Measurements from ENCODE around the gene TGFBI.

The TGFBI gene

DNA sequence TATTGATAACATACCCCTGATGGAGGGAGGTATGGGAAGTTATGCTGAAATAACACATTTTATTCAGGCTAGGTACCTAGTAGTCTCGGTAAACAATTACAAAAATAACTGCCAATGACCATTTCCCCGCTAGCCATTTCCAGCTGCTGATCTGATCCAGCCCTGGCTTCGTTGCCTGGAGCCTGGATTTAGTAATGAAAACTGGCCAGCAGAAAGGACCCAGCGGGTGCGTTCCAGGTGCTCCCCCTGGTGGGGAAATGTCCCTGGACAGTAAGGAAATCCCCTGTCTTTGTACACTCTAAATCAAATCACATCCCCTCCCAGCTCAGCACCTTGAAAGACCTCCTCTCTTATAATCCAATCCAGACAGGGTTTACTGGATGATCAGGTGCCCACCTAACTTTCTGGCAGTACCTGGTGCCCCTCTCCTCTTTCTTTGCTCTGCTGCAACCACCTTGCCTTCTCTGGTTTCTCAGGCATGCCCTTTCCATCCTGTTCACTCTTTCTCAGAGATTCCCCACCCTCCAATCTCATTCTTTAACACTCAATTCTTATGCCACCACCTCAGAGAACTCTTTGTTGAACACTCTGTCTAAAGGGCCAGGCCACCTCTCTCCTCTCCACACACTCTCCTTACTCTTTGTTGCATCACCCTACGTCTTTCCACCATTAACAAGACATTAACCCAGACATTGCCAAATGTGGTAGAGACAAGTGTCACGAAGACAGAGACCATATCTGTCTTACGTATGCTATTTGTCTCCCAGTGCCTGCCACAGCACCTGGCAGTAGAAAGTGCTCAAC is 53.8 kb downstream of the TGFBI start:
- peak; percentile 32 for DNase-seq (ENCODE audit: extremely low spot score, insufficient read length, low read depth)
- peak; percentile 91 for FAIRE-seq

GRCh38 chr5:136084698-136085097 is 55.9 kb downstream of the TGFBI start:
- FAIRE-seq, result no peak
- no peak for DNase-seq (ENCODE audit: extremely low spot score, insufficient read length, low read depth)

GRCh38 chr5:136086783-136087566 is 58.2 kb downstream of the TGFBI start:
- DNase-seq (ENCODE audit: extremely low spot score, insufficient read length, low read depth) (no peak), FAIRE-seq (no peak)

DNA sequence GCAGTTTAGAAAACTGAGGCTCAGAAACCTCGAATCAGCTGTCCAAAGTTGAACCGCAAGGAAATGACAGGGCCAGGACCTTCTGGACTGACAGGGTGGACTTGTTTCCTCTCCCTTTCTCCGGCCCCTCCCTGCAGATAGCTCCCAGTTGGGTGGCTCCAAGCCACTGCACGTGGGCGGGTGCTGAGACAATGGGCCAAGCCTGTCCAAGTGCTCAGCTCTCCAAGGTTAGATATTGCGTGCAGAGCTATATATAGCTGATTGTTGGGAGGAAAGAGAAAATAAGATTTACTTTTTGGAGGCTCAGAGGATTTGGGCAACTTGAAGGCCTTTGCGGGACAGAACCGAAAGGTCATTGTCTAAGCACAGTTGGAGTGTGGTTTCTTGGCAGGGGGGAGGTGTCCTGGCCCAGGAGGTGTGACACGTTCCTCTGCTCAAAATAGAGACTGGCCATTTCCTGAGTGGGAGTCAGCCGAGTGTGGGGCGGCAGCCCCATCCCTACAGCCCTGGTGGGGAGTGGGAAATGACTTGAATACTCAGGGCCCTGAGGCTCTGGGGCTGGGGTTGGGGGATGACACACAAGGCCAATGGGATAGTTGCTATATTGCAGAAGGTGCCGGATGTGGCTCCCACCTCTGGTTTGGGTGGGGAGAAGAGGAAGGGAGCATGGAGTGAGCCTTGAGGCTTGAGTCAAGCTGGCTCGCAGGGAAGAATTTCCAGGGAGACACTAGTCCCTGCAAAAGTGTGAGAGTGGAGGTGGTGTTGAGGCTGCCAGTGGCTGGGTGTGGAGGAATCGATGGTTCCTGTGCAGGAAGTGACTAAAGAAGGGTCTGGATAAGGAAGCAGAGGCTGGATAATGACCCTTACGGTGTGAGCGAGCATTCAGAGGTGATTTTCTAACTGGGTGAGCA is 59.4 kb downstream of the TGFBI start:
- no peak for FAIRE-seq
- no peak for DNase-seq (ENCODE audit: extremely low spot score, insufficient read length, low read depth)

DNA sequence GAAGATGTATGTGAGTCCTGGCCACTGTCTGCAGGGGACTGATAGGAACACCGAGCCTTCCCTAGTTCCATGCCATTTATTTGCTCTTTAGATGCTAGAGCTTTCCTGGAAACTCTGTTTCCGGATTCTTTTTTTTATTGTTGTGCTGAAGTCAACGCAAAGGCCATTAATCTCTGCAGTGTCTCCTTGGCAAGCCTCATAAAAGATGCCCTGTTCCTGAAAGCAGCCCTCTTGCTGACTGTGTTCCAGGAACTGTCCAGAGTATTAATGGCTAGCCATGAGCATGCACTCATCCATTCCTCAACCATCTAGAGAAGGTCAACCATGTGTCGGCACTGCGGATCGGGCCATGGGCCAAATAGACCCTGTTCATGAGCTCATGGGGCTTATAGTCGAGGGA is 61.0 kb downstream of the TGFBI start:
- DNase-seq (ENCODE audit: extremely low spot score, insufficient read length, low read depth) (no peak), FAIRE-seq (no peak)

GRCh38 chr5:136090319-136090718 is 61.5 kb downstream of the TGFBI start:
- DNase-seq (ENCODE audit: extremely low spot score, insufficient read length, low read depth), result no peak
- no peak for FAIRE-seq

- DNase-seq (ENCODE audit: extremely low spot score, insufficient read length, low read depth), result no peak
- no peak for FAIRE-seq
These were observed 65.6 kb downstream of the TGFBI start for GRCh38 chr5:136094189-136094912.

DNA sequence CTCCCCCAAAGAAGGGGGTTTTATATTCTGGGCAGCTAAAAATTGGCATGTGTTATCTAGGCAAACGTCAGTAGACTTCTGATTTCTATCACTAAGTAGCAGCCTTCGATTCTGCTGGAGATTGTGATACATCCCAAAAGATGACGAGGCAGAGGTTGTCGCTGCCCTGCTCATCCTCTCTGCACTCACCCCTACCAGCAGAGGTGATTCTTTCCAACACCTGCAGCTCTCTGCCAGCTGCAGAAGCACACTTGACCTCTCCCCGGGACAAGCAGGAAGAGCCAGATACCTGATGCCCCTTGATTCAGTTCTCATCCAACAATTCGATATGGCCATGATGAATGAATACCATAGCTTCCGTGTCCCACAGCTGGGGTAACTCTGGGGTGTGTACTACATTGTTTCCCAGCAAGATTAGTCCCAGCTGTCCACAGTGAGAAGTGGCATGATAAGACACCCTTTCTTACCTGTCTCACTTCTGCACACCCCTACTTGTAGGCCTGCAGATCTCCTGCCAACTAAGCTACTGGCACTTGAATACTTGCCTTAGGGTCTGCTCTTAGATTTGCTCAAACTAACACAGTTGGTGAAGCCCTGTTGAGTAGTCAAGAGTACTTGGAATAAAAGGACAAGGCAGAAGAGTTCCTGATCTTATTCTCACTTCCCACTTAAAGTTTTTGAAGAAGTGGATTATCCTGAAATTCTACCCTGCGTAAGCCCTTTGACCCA is 66.3 kb downstream of the TGFBI start:
- no peak for FAIRE-seq
- DNase-seq (ENCODE audit: extremely low spot score, insufficient read length, low read depth), result no peak

DNA sequence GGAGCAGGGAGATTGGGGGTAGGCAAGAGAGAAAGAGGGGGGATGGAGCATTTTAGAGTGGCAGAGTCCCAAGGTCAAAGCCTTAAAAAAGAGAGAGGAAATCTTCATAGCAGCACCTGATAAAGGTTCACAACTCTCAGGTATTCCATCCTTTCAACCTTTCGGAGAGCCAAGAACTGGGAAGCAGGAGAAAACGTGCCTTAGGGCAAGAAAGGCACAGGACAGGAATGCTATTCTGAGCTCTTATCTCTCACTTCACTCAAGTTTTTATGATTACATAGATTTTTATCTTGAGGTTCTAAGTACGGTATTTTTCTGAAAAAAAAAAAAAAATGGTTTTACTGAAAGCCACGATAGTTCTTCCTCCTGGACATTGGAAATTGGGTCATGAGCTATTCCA is 69.4 kb downstream of the TGFBI start:
- DNase-seq (ENCODE audit: extremely low spot score, insufficient read length, low read depth) (no peak), FAIRE-seq (no peak)

- FAIRE-seq, result no peak
- no peak for DNase-seq (ENCODE audit: extremely low spot score, insufficient read length, low read depth)
These were observed 71.1 kb downstream of the TGFBI start for GRCh38 chr5:136099870-136100269.

DNA sequence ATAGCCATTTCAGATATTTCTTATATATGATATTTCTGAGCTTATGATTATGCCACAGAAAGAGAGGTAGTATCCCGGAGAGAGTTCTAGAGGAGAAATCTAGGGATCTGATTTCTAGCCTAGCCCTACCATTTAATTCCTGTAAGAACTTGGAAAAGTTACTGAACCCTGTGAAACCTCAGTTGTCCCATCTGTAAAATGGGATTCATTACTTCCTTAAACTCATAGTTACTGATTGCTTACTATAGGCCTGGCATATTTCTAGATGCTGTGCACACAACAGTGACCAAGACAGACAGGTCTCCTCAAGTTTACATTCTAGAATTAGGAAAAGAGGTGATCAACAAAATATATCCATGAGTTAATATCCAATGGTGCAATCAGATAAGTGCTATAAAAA is 73.1 kb downstream of the TGFBI start:
- FAIRE-seq (no peak), DNase-seq (ENCODE audit: extremely low spot score, insufficient read length, low read depth) (no peak)

- FAIRE-seq, result peak; percentile 56
- no peak for DNase-seq (ENCODE audit: extremely low spot score, insufficient read length, low read depth)
These were observed 74.3 kb downstream of the TGFBI start for GRCh38 chr5:136103118-136103517.

- FAIRE-seq (no peak), DNase-seq (ENCODE audit: extremely low spot score, insufficient read length, low read depth) (no peak)
These were observed 75.6 kb downstream of the TGFBI start for GRCh38 chr5:136104306-136104965.

DNA sequence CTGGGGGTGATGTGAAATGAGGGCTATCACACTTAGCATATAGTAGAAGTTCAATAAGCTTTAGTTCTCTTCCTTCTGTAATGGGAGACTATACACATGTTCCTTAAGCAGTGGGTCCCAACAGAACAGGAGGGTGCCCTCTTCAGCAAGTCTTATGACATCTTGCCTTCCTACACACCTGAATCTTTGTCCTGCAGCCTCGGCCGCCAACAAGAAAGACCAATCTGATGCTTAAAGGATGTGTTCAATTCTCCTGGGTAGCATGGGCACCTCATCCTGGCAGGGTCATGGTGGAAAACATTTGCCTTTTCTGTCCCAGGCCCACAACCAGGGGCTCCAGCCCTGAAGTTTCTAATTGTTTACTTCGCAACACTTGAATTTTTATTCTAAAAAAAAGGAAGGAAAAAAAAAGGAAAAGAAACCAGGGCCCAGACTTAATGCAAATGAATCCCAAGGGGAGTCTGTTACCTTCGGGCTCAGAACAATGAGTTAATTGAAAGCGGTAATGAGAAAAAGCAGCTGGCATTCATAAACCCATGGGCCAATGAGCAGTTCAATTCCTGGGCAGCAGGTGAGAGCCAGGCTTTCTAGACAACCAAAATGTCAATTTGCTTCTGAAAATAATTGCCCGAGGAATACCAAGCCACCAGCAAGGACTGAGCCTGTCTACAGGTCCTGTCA is 77.7 kb downstream of the TGFBI start:
- FAIRE-seq (no peak), DNase-seq (ENCODE audit: extremely low spot score, insufficient read length, low read depth) (no peak)

GRCh38 chr5:136108180-136108611 is 79.4 kb downstream of the TGFBI start:
- peak; percentile 35 for FAIRE-seq

GRCh38 chr5:136108766-136109165 is 80.0 kb downstream of the TGFBI start:
- DNase-seq (ENCODE audit: extremely low spot score, insufficient read length, low read depth) (no peak), FAIRE-seq (no peak)

More at GRCh38 chr5:136108180-136108611, 79.4 kb downstream of the TGFBI start:
- DNase-seq (ENCODE audit: extremely low spot score, insufficient read length, low read depth), result no peak

DNA sequence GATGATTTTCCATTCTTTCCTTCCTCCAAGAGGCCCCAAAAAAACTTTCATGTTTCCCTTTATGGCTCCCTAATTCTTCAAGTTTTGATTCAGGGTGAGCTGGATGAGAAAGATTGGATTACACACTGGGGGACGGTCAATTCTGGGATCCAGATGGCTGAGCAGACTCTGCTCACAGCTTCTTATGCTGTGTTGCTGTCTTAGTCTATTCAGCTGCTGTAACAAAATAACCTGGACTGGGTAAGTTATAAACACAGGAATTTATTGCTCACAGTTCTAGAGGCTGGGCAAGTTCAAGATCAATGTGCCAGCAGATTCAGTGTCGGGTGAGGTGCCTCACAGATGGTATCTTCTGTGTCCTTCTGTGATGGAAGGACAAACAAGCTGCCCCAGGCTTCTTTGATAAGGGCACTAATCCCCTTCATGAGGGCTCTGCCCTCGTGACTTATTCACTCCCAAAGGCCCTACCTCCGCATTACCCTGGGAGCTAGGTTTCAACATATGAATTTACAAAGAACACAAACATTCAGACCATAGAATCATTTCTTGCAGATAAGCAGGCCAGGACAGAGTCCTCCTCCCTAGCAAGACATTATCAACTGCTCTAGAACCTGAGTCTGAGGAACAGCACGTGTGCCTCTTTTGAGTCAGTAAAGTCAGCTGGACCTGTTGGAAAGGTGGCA is 80.8 kb downstream of the TGFBI start:
- FAIRE-seq (no peak), DNase-seq (ENCODE audit: extremely low spot score, insufficient read length, low read depth) (no peak)
